ENCODE measurements around the gene RPP25.
A peak's percentile ranks its signal among the peaks of the same experiment; 100 is the strongest.

Gene RPP25

GRCh38 chr15:74956648-74957475 lies at the start of gene RPP25:
TSS of gene RPP25 (minus strand) at chr15:74956772. CDS start at chr15:74956583, 189 bp downstream.
- ChIA-PET CTCF (interaction anchor here (0.6 to 13.3 kb wide), 8 partner anchors 12 to 185 kb away, joined by 3 to 223 read pairs (median 3); no protein-coding TSS in a partner anchor), POLR2A (interaction anchor here (0.5 to 1.7 kb wide), 27 partner anchors 9 to 495 kb away, joined by 3 to 11 read pairs (median 3); partner anchors contain the start of genes C15orf39, COX5A, FAM219B and PPCDC)
- H3K27ac ChIP-seq (ENCODE audit: extremely low read depth, low read depth, low read length): peak within 1 kb of the TSS; percentile 67
- peaks cover 4% of the 10 kb centered on the region; the same call in 1 of the 2 replicates for H3K4me1 ChIP-seq (ENCODE audit: control insufficient read depth, insufficient read depth, low read length)
- no peaks in the 10 kb centered on the region for H3K36me3 ChIP-seq (ENCODE audit: control insufficient read depth in 2 of 2, insufficient read depth in 1 of 2, low read length in 2 of 2)
- H3K4me3 ChIP-seq (ENCODE audit: low read depth, low read length): peak within 1 kb of the TSS; percentile 46
- H3K9me3 ChIP-seq (ENCODE audit: control insufficient read depth, insufficient read depth, low read depth, low read length): no peaks in the 10 kb centered on the region
- TF ChIP-seq ZNF843 (tag by site-specific recombination; IDR thresholded peaks at IDR 0.05) (peak; percentile 18; the same call in 1 of the 2 replicates), GLIS1 (tag by site-specific recombination; IDR thresholded peaks at IDR 0.05) (peak; percentile 79), ZBTB17 (tag by site-specific recombination; IDR thresholded peaks at IDR 0.05) (peak; percentile 68), ZXDB (tag by site-specific recombination; IDR thresholded peaks at IDR 0.05) (peak; percentile 52), EGR2 (tag by site-specific recombination; IDR thresholded peaks at IDR 0.05; ENCODE audit: low read depth) (peak; percentile 57; the same call in 1 of the 2 replicates), ZNF561 (tag by site-specific recombination; IDR thresholded peaks at IDR 0.05; ENCODE audit: borderline replicate concordance) (0 out of 2 replicates have a peak, but pooled peaks have one; percentile 38), HOXD13 (CRISPR knock-in tag; IDR thresholded peaks at IDR 0.05; ENCODE audit: borderline replicate concordance) (no peak), ZBTB8A (tag by site-specific recombination; IDR thresholded peaks at IDR 0.05) (peak; percentile 91), ZNF514 (tag by site-specific recombination; IDR thresholded peaks at IDR 0.05) (no peak), ZEB2 (tag by site-specific recombination; IDR thresholded peaks at IDR 0.05) (peak; percentile 74), ZBTB10 (tag by site-specific recombination; IDR thresholded peaks at IDR 0.05) (no peak), KLF17 (tag by site-specific recombination; IDR thresholded peaks at IDR 0.05) (peak; percentile 40; the same call in 1 of the 2 replicates), PRDM10 (tag by site-specific recombination; IDR thresholded peaks at IDR 0.05) (peak; percentile 63), ZFP37 (tag by site-specific recombination; IDR thresholded peaks at IDR 0.05) (peak; percentile 15; the same call in 1 of the 2 replicates), ZNF610 (tag by site-specific recombination; IDR thresholded peaks at IDR 0.05; ENCODE audit: borderline replicate concordance) (no peak; the same call in 1 of the 2 replicates), IKZF3 (tag by site-specific recombination; IDR thresholded peaks at IDR 0.05) (no peak), KLF8 (tag by site-specific recombination; IDR thresholded peaks at IDR 0.05) (peak; percentile 66; the same call in 1 of the 2 replicates), PATZ1 (tag by site-specific recombination; IDR thresholded peaks at IDR 0.05) (peak; percentile 72), ZSCAN30 (tag by site-specific recombination; IDR thresholded peaks at IDR 0.05) (peak; percentile 45; the same call in 1 of the 2 replicates), KLF7 (tag by site-specific recombination; IDR thresholded peaks at IDR 0.05; ENCODE audit: borderline replicate concordance) (0 out of 2 replicates have a peak, but pooled peaks have one; percentile 44), KLF1 (tag by site-specific recombination; IDR thresholded peaks at IDR 0.05) (peak; percentile 91), SETDB1 (IDR thresholded peaks at IDR 0.05; ENCODE audit: insufficient read length, low read length) (no peak), GFI1B (tag by site-specific recombination; IDR thresholded peaks at IDR 0.05) (no peak), REPIN1 (tag by site-specific recombination; IDR thresholded peaks at IDR 0.05; ENCODE audit: low read depth) (no peak), ZNF645 (tag by site-specific recombination; IDR thresholded peaks at IDR 0.05) (no peak), ZNF48 (tag by site-specific recombination; IDR thresholded peaks at IDR 0.05) (no peak), WT1 (tag by site-specific recombination; IDR thresholded peaks at IDR 0.05) (peak; percentile 61; the same call in 1 of the 2 replicates)

Data from HEK293 (cell line).